Trophoblast cell (in vitro differentiated cells and primary cell): ENCODE data around the gene PTPN23.

ENCODE experiments used
- DNase-seq, 2 donors: peaks; one replicate each; pipeline ENCODE4 v3.0.0-alpha.2; 2016
- H2AFZ ChIP-seq: 2 replicates; pipeline ENCODE4 v1.6.1; 2013; ENCODE audit warnings: low read length, moderate library complexity, mild to moderate bottlenecking; ENCODE audit not compliant: insufficient read depth, poor library complexity
- H2AK5ac ChIP-seq: 2 replicates; pipeline ENCODE4 v1.6.1; 2013; ENCODE audit warnings: mild to moderate bottlenecking, low read length
- H2BK120ac ChIP-seq: 2 replicates; pipeline ENCODE4 v1.6.1; 2013; ENCODE audit warnings: low read length, mild to moderate bottlenecking, moderate library complexity; ENCODE audit not compliant: insufficient read depth, poor library complexity
- H2BK12ac ChIP-seq: 2 replicates; pipeline ENCODE4 v1.6.1; 2013; ENCODE audit warnings: mild to moderate bottlenecking, low read length, moderate library complexity
- H2BK5ac ChIP-seq: 2 replicates; pipeline ENCODE4 v1.6.1; 2013; ENCODE audit warnings: low read length, low read depth, moderate library complexity, mild to moderate bottlenecking; ENCODE audit not compliant: poor library complexity
- H3K14ac ChIP-seq: 2 replicates; pipeline ENCODE4 v1.6.1; 2013; ENCODE audit warnings: mild to moderate bottlenecking, low read length
- H3K18ac ChIP-seq: 2 replicates; pipeline ENCODE4 v1.6.1; 2013; ENCODE audit warnings: mild to moderate bottlenecking, low read length
- H3K23ac ChIP-seq: 2 replicates; pipeline ENCODE4 v1.6.1; 2013; ENCODE audit warnings: low read length
- H3K27ac ChIP-seq: 2 replicates; pipeline ENCODE4 v1.5.1; 2013; ENCODE audit warnings: low read depth, mild to moderate bottlenecking, inconsistent platforms, low read length, moderate library complexity
- H3K27me3 ChIP-seq: 2 replicates; pipeline ENCODE4 v1.6.1; 2013; ENCODE audit warnings: inconsistent platforms, mild to moderate bottlenecking, low read length, moderate library complexity; ENCODE audit not compliant: insufficient read depth
- H3K36me3 ChIP-seq, 2 experiments: 1 replicate in 1 of 2; 2 replicates in 1 of 2; pipeline ENCODE4 v1.6.1; 2013; ENCODE audit warnings: low read length in 2 of 2, mild to moderate bottlenecking in 2 of 2, moderate library complexity in 1 of 2; ENCODE audit not compliant: insufficient read depth in 2 of 2, control insufficient read depth in 1 of 2
- H3K4ac ChIP-seq: 2 replicates; pipeline ENCODE4 v1.6.1; 2013; ENCODE audit warnings: low read depth, mild to moderate bottlenecking, low read length, moderate library complexity
- H3K4me1 ChIP-seq, 2 experiments: 1 replicate in 1 of 2; 2 replicates in 1 of 2; pipeline ENCODE4 v1.6.1; 2013; ENCODE audit warnings: low read length in 2 of 2, mild to moderate bottlenecking in 2 of 2, moderate library complexity in 1 of 2; ENCODE audit not compliant: insufficient read depth in 2 of 2, control insufficient read depth in 1 of 2
- H3K4me2 ChIP-seq: 2 replicates; pipeline ENCODE4 v1.6.1; 2013; ENCODE audit warnings: inconsistent platforms, mild to moderate bottlenecking, low read length, moderate library complexity
- H3K4me3 ChIP-seq: 2 replicates; pipeline ENCODE4 v1.5.1; 2013; ENCODE audit warnings: mild to moderate bottlenecking, low read depth, low read length, inconsistent platforms
- H3K79me1 ChIP-seq: one replicate; pipeline ENCODE4 v1.6.1; 2013; ENCODE audit warnings: low read length
- H3K79me2 ChIP-seq: 2 replicates; pipeline ENCODE4 v1.6.1; 2013; ENCODE audit warnings: low read length, mild to moderate bottlenecking; ENCODE audit not compliant: control insufficient read depth, insufficient read depth, poor library complexity
- H3K9ac ChIP-seq: 2 replicates; pipeline ENCODE4 v1.6.1; 2013; ENCODE audit warnings: mild to moderate bottlenecking, low read length
- H3K9me3 ChIP-seq: 2 replicates; pipeline ENCODE4 v1.6.1; 2013; ENCODE audit warnings: low read depth, mild to moderate bottlenecking, control low read depth, inconsistent platforms, low read length; ENCODE audit not compliant: insufficient read depth
- H4K12ac ChIP-seq: 2 replicates; pipeline ENCODE4 v1.6.1; 2013; ENCODE audit warnings: low read depth, mild to moderate bottlenecking, low read length, moderate library complexity
- H4K8ac ChIP-seq: 2 replicates; pipeline ENCODE4 v1.6.1; 2013; ENCODE audit warnings: low read depth, mild to moderate bottlenecking, low read length, moderate library complexity
- H4K91ac ChIP-seq: one replicate; pipeline ENCODE4 v1.6.1; 2013; ENCODE audit warnings: low read depth, mild to moderate bottlenecking, low read length, moderate library complexity
- WGBS: extraction: QIAGEN DNeasy Blood & Tissue Kit; methylation state at CpG from one replicate; pipeline ENCODE4 v1.1.7; 2013; ENCODE audit warnings: missing lambda C conversion rate; ENCODE audit not compliant: insufficient read length, insufficient coverage; ENCODE audit errors: extremely low coverage; 5-methylcytosine and 5-hydroxymethylcytosine counted together

PTPN23 gene

DNA sequence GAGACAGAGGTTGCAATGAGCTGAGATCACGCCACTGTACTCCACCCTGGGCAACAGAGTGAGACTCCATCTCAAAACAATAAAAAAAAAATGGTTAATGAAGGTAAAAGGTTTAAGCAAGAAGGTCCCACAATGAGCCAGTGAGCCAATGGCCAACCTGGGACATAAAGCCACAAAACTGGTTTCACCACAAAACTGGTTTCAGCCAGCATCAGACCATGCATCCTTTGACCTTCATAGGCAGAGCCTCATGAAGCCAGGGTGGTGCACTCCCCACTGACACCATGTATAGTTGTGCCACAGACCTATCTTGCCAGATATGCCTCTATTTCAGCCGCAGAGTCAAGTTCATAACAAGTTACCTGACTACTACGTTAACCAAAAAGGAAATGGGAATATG lies 53.0 kb downstream of the PTPN23 start:
- Histone ChIP-seq H3K18ac (no peak overlapping the region), H3K14ac (no peak overlapping the region), H2AK5ac (no peak overlapping the region), H3K9me3 (peaks cover 3% of the 10 kb centered on the region), H2BK120ac (no peak overlapping the region), H3K23ac (no peak overlapping the region), H4K12ac (no peak overlapping the region), H3K9ac (no peak overlapping the region), H3K4me2 (no peak overlapping the region), H3K36me3 (peaks cover 8 to 9% of the 10 kb centered on the region in 2 experiments), H3K4ac (no peak overlapping the region), H3K27me3 (no peaks in the 10 kb centered on the region), H2AFZ (no peak overlapping the region), H3K79me1 (no peaks in the 10 kb centered on the region), H2BK12ac (no peak overlapping the region), H2BK5ac (no peak overlapping the region), H4K8ac (no peak overlapping the region), H4K91ac (no peak overlapping the region), H3K79me2 (no peaks in the 10 kb centered on the region), H3K4me3 (no peak overlapping the region), H3K27ac (no peak overlapping the region), H3K4me1 (peaks cover 3 to 9% of the 10 kb centered on the region in 2 experiments)
- peak; percentile 24 to 65 for DNase-seq
- no CpG with 5 or more reads among the region's 3 CpGs for WGBS

DNA sequence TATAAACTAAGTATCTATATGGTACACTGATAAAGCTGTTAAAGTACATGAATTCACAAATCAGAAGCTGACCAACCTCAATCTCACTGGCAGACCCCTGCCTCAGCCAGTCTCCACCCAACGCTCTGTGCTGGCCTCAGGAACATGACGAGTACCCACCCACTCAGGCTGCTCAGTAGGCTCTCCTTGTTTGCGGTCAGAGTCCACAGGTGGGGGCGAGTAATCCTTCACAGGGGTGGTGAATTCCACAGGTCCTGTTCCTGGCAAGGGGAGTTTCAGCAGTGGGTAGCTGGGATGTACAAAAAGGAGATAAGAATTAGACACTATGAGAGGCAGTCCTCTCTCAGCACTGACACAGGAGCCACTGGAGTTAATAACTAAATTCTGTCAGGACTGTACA lies 54.0 kb downstream of the PTPN23 start:
- Histone ChIP-seq H3K27ac (no peak overlapping the region), H4K12ac (no peak overlapping the region), H3K79me2 (no peaks in the 10 kb centered on the region), H3K4me3 (no peak overlapping the region), H3K4me2 (no peak overlapping the region), H3K4me1 (peaks cover 3 to 9% of the 10 kb centered on the region in 2 experiments), H3K36me3 (peaks cover 12 to 14% of the 10 kb centered on the region in 2 experiments), H3K9me3 (peaks cover 3% of the 10 kb centered on the region), H3K9ac (no peak overlapping the region), H2AFZ (no peak overlapping the region), H4K8ac (no peak overlapping the region), H3K23ac (no peak overlapping the region), H3K79me1 (no peaks in the 10 kb centered on the region), H4K91ac (no peak overlapping the region), H3K18ac (no peak overlapping the region), H2BK5ac (no peak overlapping the region), H3K4ac (no peak overlapping the region), H2BK120ac (no peak overlapping the region), H2AK5ac (no peak overlapping the region), H3K27me3 (no peaks in the 10 kb centered on the region), H2BK12ac (no peak overlapping the region), H3K14ac (no peak overlapping the region)
- no peak for DNase-seq
- WGBS, result no CpG with 5 or more reads among the region's 4 CpGs

DNA sequence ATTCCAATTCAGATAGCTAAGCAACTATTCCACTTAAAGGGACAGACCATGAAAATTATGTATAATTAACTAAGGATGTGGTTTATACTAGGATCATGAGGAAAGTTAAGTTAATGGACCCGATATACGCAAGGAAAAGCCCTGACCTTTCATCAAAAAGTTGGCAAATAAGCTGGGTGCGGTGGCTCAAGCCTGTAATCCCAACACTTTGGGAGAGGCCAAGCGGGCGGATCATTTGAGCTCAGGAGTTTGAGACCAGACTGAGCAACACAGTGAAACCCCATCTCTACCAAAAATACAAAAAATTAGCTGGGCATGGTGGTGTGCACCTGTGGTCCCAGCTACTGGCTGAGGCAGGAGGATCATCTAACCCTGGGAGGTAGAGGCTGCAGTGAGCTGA lies 55.4 kb downstream of the PTPN23 start:
- no peak overlapping the region for H3K4me3 ChIP-seq
- no peak overlapping the region for H3K23ac ChIP-seq
- no CpG with 5 or more reads among the region's 5 CpGs for WGBS
- no peak overlapping the region for H3K14ac ChIP-seq
- no peak overlapping the region for H2BK120ac ChIP-seq
- DNase-seq, result no peak
- H3K27ac ChIP-seq, result no peak overlapping the region
- H3K9me3 ChIP-seq, result peaks cover 3% of the 10 kb centered on the region
- no peak overlapping the region for H3K4me2 ChIP-seq
- no peak overlapping the region for H3K9ac ChIP-seq
- peaks cover 12 to 15% of the 10 kb centered on the region in 2 experiments for H3K36me3 ChIP-seq
- H3K4ac ChIP-seq, result no peak overlapping the region
- no peak overlapping the region for H2BK5ac ChIP-seq
- H3K79me1 ChIP-seq, result no peaks in the 10 kb centered on the region
- H3K18ac ChIP-seq, result no peak overlapping the region
- H3K27me3 ChIP-seq, result no peaks in the 10 kb centered on the region
- H3K4me1 ChIP-seq, result peaks cover 3 to 7% of the 10 kb centered on the region in 2 experiments
- H2AK5ac ChIP-seq, result no peak overlapping the region
- H3K79me2 ChIP-seq, result no peaks in the 10 kb centered on the region
- H2BK12ac ChIP-seq, result no peak overlapping the region
- no peak overlapping the region for H2AFZ ChIP-seq
- H4K91ac ChIP-seq, result no peak overlapping the region
- H4K8ac ChIP-seq, result no peak overlapping the region
- no peak overlapping the region for H4K12ac ChIP-seq

DNA sequence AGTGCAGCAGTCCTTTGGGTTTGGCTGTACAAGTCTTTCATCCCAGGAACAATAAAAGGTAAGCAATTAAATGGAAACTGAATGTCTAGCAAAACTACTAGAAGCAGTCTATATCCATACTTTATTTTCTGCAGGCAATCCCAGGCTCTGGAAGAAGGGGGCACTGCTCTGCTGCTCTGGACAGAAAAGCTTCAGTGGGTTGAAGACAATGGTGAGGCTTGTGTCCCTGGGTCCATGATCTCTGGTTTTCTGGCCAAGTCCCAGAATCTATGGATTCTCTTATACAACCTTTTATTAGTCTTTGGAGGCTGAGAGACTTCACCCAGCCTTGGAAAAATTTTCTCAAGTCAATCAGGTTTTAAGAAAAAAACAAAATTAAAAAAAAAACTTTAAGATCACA lies 59.3 kb downstream of the PTPN23 start:
- no peak overlapping the region for H4K12ac ChIP-seq
- H4K91ac ChIP-seq, result no peak overlapping the region
- H4K8ac ChIP-seq, result no peak overlapping the region
- peaks cover 3 to 5% of the 10 kb centered on the region in 2 experiments for H3K4me1 ChIP-seq
- H3K4ac ChIP-seq, result no peak overlapping the region
- H3K9me3 ChIP-seq, result no peaks in the 10 kb centered on the region
- no peak overlapping the region for H3K23ac ChIP-seq
- H3K9ac ChIP-seq, result no peak overlapping the region
- H2AK5ac ChIP-seq, result no peak overlapping the region
- no peaks in the 10 kb centered on the region for H3K79me2 ChIP-seq
- no peak overlapping the region for H2BK120ac ChIP-seq
- H3K27ac ChIP-seq, result no peak overlapping the region
- no peak overlapping the region for H2AFZ ChIP-seq
- no peak for DNase-seq
- H3K79me1 ChIP-seq, result no peaks in the 10 kb centered on the region
- no peak overlapping the region for H3K18ac ChIP-seq
- no peak overlapping the region for H3K4me3 ChIP-seq
- peaks cover 8% of the 10 kb centered on the region in 2 experiments for H3K36me3 ChIP-seq
- H2BK12ac ChIP-seq, result no peak overlapping the region
- no peaks in the 10 kb centered on the region for H3K27me3 ChIP-seq
- H3K4me2 ChIP-seq, result no peak overlapping the region
- no peak overlapping the region for H3K14ac ChIP-seq
- H2BK5ac ChIP-seq, result no peak overlapping the region
